ENCODE measurements around the gene RRAS2. TPM values are rescaled to one million over a fixed set of nuclear protein-coding genes. Genes with fewer than 3 reads are reported as not detected.
A peak's percentile ranks its signal among the peaks of the same experiment; 100 is the strongest.

RRAS2 gene
- total RNA-seq, 1 experiment from 2014 or later, result 164 TPM

GRCh38 chr11:14360976-14361375 lies 2.0 kb upstream of the RRAS2 start (continued):
- TF ChIP-seq, protein P1, sequence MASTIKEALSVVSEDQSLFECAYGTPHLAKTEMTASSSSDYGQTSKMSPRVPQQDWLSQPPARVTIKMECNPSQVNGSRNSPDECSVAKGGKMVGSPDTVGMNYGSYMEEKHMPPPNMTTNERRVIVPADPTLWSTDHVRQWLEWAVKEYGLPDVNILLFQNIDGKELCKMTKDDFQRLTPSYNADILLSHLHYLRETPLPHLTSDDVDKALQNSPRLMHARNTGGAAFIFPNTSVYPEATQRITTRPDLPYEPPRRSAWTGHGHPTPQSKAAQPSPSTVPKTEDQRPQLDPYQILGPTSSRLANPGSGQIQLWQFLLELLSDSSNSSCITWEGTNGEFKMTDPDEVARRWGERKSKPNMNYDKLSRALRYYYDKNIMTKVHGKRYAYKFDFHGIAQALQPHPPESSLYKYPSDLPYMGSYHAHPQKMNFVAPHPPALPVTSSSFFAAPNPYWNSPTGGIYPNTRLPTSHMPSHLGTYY (CRISPR knock-in tag; IDR thresholded peaks at IDR 0.05), result no peak
- TF ChIP-seq TP53 (CRISPR knock-in tag; IDR thresholded peaks at IDR 0.05), result no peak
- no peak for TF ChIP-seq HMGXB4 (CRISPR knock-in tag; IDR thresholded peaks at IDR 0.05)
- no peak for TF ChIP-seq HMGA2 (CRISPR knock-in tag; IDR thresholded peaks at IDR 0.05)
- no peak for TF ChIP-seq ESRRA (CRISPR knock-in tag; IDR thresholded peaks at IDR 0.05; ENCODE audit: borderline replicate concordance)
- TF ChIP-seq ATF1 (CRISPR knock-in tag; IDR thresholded peaks at IDR 0.05), result no peak
- no peak for TF ChIP-seq ZNF219 (CRISPR knock-in tag; IDR thresholded peaks at IDR 0.05; ENCODE audit: borderline replicate concordance)
- TF ChIP-seq, protein P2, sequence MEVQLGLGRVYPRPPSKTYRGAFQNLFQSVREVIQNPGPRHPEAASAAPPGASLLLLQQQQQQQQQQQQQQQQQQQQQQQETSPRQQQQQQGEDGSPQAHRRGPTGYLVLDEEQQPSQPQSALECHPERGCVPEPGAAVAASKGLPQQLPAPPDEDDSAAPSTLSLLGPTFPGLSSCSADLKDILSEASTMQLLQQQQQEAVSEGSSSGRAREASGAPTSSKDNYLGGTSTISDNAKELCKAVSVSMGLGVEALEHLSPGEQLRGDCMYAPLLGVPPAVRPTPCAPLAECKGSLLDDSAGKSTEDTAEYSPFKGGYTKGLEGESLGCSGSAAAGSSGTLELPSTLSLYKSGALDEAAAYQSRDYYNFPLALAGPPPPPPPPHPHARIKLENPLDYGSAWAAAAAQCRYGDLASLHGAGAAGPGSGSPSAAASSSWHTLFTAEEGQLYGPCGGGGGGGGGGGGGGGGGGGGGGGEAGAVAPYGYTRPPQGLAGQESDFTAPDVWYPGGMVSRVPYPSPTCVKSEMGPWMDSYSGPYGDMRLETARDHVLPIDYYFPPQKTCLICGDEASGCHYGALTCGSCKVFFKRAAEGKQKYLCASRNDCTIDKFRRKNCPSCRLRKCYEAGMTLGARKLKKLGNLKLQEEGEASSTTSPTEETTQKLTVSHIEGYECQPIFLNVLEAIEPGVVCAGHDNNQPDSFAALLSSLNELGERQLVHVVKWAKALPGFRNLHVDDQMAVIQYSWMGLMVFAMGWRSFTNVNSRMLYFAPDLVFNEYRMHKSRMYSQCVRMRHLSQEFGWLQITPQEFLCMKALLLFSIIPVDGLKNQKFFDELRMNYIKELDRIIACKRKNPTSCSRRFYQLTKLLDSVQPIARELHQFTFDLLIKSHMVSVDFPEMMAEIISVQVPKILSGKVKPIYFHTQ (CRISPR knock-in tag; IDR thresholded peaks at IDR 0.05), result no peak

DNA sequence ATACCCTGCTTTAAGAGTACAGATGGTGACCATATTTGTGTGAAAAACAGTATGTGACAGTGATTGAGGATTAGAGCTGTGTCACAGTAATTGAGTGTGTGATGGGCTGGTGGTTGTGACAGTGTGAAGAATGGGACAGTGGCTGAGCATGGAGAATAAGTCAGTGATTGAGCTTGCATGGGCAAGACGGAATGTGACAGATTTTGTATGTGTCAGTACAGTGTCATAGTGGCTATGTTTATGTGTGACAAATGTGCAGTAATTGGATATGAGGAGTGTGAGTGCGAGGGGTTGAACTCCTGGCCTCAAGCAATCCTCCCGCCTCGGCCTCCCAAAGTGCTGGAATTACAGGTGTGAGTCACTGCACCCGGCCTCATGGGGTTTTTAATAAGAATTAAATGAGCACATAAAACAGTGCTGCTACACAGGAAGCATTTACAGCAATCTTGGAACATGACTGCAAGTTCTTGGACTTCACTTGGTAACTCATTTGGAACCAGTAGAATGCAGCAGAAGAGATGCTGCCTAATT lies 583 bp upstream of the RRAS2 start:
- H3K9me3 Mint-ChIP-seq, result no peaks in the 10 kb centered on the region
- peaks cover 9% of the 10 kb centered on the region for H3K36me3 Mint-ChIP-seq
- CTCF ChIA-PET, result interaction anchor here (1.1 to 1.6 kb wide), 2 partner anchors 53 to 54 kb away, joined by 4 read pairs; no protein-coding TSS in a partner anchor
- no peak for TF ChIP-seq ZNF396 (CRISPR knock-in tag; IDR thresholded peaks at IDR 0.05; ENCODE audit: borderline replicate concordance)
- TF ChIP-seq, protein P3, sequence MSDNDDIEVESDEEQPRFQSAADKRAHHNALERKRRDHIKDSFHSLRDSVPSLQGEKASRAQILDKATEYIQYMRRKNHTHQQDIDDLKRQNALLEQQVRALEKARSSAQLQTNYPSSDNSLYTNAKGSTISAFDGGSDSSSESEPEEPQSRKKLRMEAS (CRISPR knock-in tag; IDR thresholded peaks at IDR 0.05), result 0 out of 2 replicates have a peak, but pooled peaks have one; percentile 8
- TF ChIP-seq TCF7 (CRISPR knock-in tag; IDR thresholded peaks at IDR 0.05; ENCODE audit: low read depth), result no peak
- TF ChIP-seq OVOL2 (CRISPR knock-in tag; IDR thresholded peaks at IDR 0.05; ENCODE audit: borderline replicate concordance), result no peak
- no peak for TF ChIP-seq ZNF423 (CRISPR knock-in tag; IDR thresholded peaks at IDR 0.05)
- no peak for TF ChIP-seq RELA (CRISPR knock-in tag; IDR thresholded peaks at IDR 0.05; ENCODE audit: borderline replicate concordance)
- no peak for TF ChIP-seq ZNF219 (CRISPR knock-in tag; IDR thresholded peaks at IDR 0.05; ENCODE audit: borderline replicate concordance)
- TF ChIP-seq FOXK1 (CRISPR knock-in tag; IDR thresholded peaks at IDR 0.05), result no peak
- POLR2A ChIA-PET, result interaction anchor here (0.7 kb wide), 1 partner anchor 21 kb away, joined by 3 read pairs; no protein-coding TSS in a partner anchor
- no peak overlapping the region for H3K27ac Mint-ChIP-seq
- ATAC-seq (no peak), DNase-seq (ENCODE audit: low spot score) (no peak)
- peaks cover 52% of the 10 kb centered on the region for H3K4me1 Mint-ChIP-seq
- peak overlapping the region; percentile 73 for H3K4me3 Mint-ChIP-seq
- H3K27me3 Mint-ChIP-seq (ENCODE audit: low read depth), result no peaks in the 10 kb centered on the region

- ATAC-seq (peak; percentile 79), DNase-seq (ENCODE audit: low spot score) (peak; percentile 80)
- H3K4me3 Mint-ChIP-seq, result peak overlapping the region; percentile 98
- CTCF ChIA-PET, result interaction anchor here (0.6 to 2.8 kb wide), 6 partner anchors 16 to 97 kb away, joined by 3 to 13 read pairs (median 8); no protein-coding TSS in a partner anchor
- POLR2A ChIA-PET, result interaction anchor here (0.5 to 1.1 kb wide), 11 partner anchors 12 to 98 kb away, joined by 3 to 7 read pairs (median 3); no protein-coding TSS in a partner anchor
- H3K9me3 Mint-ChIP-seq, result no peaks in the 10 kb centered on the region
- H3K27ac Mint-ChIP-seq, result peak overlapping the region; percentile 95
- H3K4me1 Mint-ChIP-seq, result peaks cover 57% of the 10 kb centered on the region
- H3K27me3 Mint-ChIP-seq (ENCODE audit: low read depth), result no peaks in the 10 kb centered on the region
- peaks cover 12% of the 10 kb centered on the region for H3K36me3 Mint-ChIP-seq
- TF ChIP-seq, protein P4, sequence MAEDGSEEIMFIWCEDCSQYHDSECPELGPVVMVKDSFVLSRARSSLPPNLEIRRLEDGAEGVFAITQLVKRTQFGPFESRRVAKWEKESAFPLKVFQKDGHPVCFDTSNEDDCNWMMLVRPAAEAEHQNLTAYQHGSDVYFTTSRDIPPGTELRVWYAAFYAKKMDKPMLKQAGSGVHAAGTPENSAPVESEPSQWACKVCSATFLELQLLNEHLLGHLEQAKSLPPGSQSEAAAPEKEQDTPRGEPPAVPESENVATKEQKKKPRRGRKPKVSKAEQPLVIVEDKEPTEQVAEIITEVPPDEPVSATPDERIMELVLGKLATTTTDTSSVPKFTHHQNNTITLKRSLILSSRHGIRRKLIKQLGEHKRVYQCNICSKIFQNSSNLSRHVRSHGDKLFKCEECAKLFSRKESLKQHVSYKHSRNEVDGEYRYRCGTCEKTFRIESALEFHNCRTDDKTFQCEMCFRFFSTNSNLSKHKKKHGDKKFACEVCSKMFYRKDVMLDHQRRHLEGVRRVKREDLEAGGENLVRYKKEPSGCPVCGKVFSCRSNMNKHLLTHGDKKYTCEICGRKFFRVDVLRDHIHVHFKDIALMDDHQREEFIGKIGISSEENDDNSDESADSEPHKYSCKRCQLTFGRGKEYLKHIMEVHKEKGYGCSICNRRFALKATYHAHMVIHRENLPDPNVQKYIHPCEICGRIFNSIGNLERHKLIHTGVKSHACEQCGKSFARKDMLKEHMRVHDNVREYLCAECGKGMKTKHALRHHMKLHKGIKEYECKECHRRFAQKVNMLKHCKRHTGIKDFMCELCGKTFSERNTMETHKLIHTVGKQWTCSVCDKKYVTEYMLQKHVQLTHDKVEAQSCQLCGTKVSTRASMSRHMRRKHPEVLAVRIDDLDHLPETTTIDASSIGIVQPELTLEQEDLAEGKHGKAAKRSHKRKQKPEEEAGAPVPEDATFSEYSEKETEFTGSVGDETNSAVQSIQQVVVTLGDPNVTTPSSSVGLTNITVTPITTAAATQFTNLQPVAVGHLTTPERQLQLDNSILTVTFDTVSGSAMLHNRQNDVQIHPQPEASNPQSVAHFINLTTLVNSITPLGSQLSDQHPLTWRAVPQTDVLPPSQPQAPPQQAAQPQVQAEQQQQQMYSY (CRISPR knock-in tag; IDR thresholded peaks at IDR 0.05), result peak; percentile 73
- TF ChIP-seq HMGXB4 (CRISPR knock-in tag; IDR thresholded peaks at IDR 0.05) (0 out of 2 replicates have a peak, but pooled peaks have one; percentile 75), ATF2 (CRISPR knock-in tag; IDR thresholded peaks at IDR 0.05; ENCODE audit: borderline replicate concordance, low read depth) (no peak)
Measured at GRCh38 chr11:14357881-14358728, 878 bp downstream of the RRAS2 start.

Measured in WTC11 (cell line).